ENCODE results near the gene TSPAN33.

- no peak for TF ChIP-seq GATA2 (IDR thresholded peaks at IDR 0.05; ENCODE audit: low read depth, low read length)
- no peak for TF ChIP-seq GATA3 (IDR thresholded peaks at IDR 0.05; ENCODE audit: low read depth, low read length)
Measured at GRCh38 chr7:129134356-129134987, 10.0 kb upstream of the TSPAN33 start.

Data from SH-SY5Y (cell line).